ENCODE measurements around the gene TMEM108.

- TF ChIP-seq POLR2A (IDR thresholded peaks at IDR 0.05; ENCODE audit: low read depth, low read length) = no peak
- TF ChIP-seq YY1 (IDR thresholded peaks at IDR 0.05; ENCODE audit: low read depth, low read length) = no peak
- TF ChIP-seq, protein P1, sequence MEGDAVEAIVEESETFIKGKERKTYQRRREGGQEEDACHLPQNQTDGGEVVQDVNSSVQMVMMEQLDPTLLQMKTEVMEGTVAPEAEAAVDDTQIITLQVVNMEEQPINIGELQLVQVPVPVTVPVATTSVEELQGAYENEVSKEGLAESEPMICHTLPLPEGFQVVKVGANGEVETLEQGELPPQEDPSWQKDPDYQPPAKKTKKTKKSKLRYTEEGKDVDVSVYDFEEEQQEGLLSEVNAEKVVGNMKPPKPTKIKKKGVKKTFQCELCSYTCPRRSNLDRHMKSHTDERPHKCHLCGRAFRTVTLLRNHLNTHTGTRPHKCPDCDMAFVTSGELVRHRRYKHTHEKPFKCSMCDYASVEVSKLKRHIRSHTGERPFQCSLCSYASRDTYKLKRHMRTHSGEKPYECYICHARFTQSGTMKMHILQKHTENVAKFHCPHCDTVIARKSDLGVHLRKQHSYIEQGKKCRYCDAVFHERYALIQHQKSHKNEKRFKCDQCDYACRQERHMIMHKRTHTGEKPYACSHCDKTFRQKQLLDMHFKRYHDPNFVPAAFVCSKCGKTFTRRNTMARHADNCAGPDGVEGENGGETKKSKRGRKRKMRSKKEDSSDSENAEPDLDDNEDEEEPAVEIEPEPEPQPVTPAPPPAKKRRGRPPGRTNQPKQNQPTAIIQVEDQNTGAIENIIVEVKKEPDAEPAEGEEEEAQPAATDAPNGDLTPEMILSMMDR (IDR thresholded peaks at IDR 0.05 in 2 of 3, conservative IDR thresholded peaks at IDR 0.05 in 1 of 3; ENCODE audit: control insufficient read depth in 2 of 3, extremely low read depth in 1 of 3, insufficient read depth in 1 of 3, low read depth in 3 of 3, low read length in 3 of 3) = no peak
- no peak for TF ChIP-seq NFYB (IDR thresholded peaks at IDR 0.05; ENCODE audit: insufficient read depth, low read depth, low read length)
- no peak for TF ChIP-seq BCL11A (IDR thresholded peaks at IDR 0.05; ENCODE audit: low read depth, low read length)
- TF ChIP-seq EP300 (IDR thresholded peaks at IDR 0.05; ENCODE audit: borderline replicate concordance in 1 of 2, control insufficient read depth in 1 of 2, low read depth in 2 of 2, low read length in 2 of 2) = no peak
- no peak for TF ChIP-seq CEBPB (IDR thresholded peaks at IDR 0.05; ENCODE audit: borderline replicate concordance in 1 of 2, low read depth in 2 of 2, low read length in 2 of 2)
- no peak for TF ChIP-seq ZNF274 (IDR thresholded peaks at IDR 0.05; ENCODE audit: insufficient read depth, insufficient read length)
- TF ChIP-seq ATF3 (IDR thresholded peaks at IDR 0.05; ENCODE audit: borderline replicate concordance, extremely low read depth, low read depth, low read length) = no peak
- TF ChIP-seq CBX5 (IDR thresholded peaks at IDR 0.05; ENCODE audit: low read depth) = no peak
- no peak for TF ChIP-seq JUNB (IDR thresholded peaks at IDR 0.05)
- TF ChIP-seq SP1 (IDR thresholded peaks at IDR 0.05; ENCODE audit: low read depth, low read length) = no peak
- TF ChIP-seq TAF1 (IDR thresholded peaks at IDR 0.05; ENCODE audit: borderline replicate concordance, low read depth, low read length) = no peak
Measured at GRCh38 chr3:133330522-133330921, 292.3 kb downstream of the TMEM108 start.

Data from GM12878 (cell line).